Caco-2 (cell line): Measurements from ENCODE around the gene SPECC1L. TPM values are rescaled to one million over a fixed set of nuclear protein-coding genes. Genes with fewer than 3 reads are reported as not detected.

Source experiments
- BruUV-seq: library from RNA; stranded (reverse); fragments of 400-500 nt; replicated peaks from 2 replicates; lab custom pipeline; 2021; lab: Mats Ljungman, UMichigan
- CTCF ChIA-PET: fragments of 300-600 bp; sonication (Branson Sonifier 250); formaldehyde crosslinking; loops from one replicate; lab custom pipeline; 2022; ENCODE audit warnings: antibody characterized with exemption; lab: Charles Lee
- POLR2A ChIA-PET: fragments of 300-600 bp; sonication (Branson Sonifier 250); formaldehyde crosslinking; loops from one replicate; lab custom pipeline; 2022; ENCODE audit warnings: antibody characterized with exemption; lab: Charles Lee
- DNase-seq, 2 experiments: peaks; one replicate each; pipeline versions ENCODE4 v3.0.0 to v3.0.0-alpha.2; 2020 to 2022
- H3K27me3 ChIP-seq: replicated peaks from 2 replicates; pipeline ENCODE4 v1.6.0; 2011; ENCODE audit warnings: low read length; ENCODE audit not compliant: control insufficient read depth, insufficient read depth
- H3K36me3 ChIP-seq: 2 replicates; pipeline ENCODE4 v1.5.1; 2011; ENCODE audit warnings: low read length; ENCODE audit not compliant: control insufficient read depth, insufficient read depth
- H3K4me1 ChIP-seq: fragments of 250-450 bp; sonication (Bioruptor Pico); 2 replicates; pipeline ENCODE4 v1.5.1; 2020; ENCODE audit warnings: mild to moderate bottlenecking
- H3K4me3 ChIP-seq: 2 replicates; pipeline ENCODE4 v1.5.1; 2011; ENCODE audit warnings: low read depth, mild to moderate bottlenecking, control low read depth, low read length
- H3K9me3 ChIP-seq: fragments of 250-450 bp; sonication (Bioruptor Pico); 2 replicates; pipeline ENCODE4 v1.5.1; 2020; ENCODE audit warnings: mild to moderate bottlenecking, moderate library complexity
- H3K27ac Mint-ChIP-seq: one replicate; pipeline ENCODE4 v1.8.0; 2022; ENCODE audit warnings: mixed read lengths; ENCODE audit not compliant: unreplicated experiment
- H3K27me3 Mint-ChIP-seq: one replicate; pipeline ENCODE4 v1.8.0; 2022; ENCODE audit warnings: mixed read lengths; ENCODE audit not compliant: insufficient read depth, unreplicated experiment
- H3K36me3 Mint-ChIP-seq: one replicate; pipeline ENCODE4 v1.8.0; 2022; ENCODE audit warnings: mild to moderate bottlenecking, mixed read lengths; ENCODE audit not compliant: insufficient read depth, unreplicated experiment
- H3K4me1 Mint-ChIP-seq: one replicate; pipeline ENCODE4 v1.8.0; 2022; ENCODE audit warnings: low read depth, mixed read lengths; ENCODE audit not compliant: unreplicated experiment
- H3K4me3 Mint-ChIP-seq: one replicate; pipeline ENCODE4 v1.8.0; 2022; ENCODE audit warnings: mild to moderate bottlenecking, moderate library complexity, mixed read lengths; ENCODE audit not compliant: unreplicated experiment
- H3K9me3 Mint-ChIP-seq: one replicate; pipeline ENCODE4 v1.8.0; 2022; ENCODE audit warnings: mixed read lengths; ENCODE audit not compliant: unreplicated experiment
- CTCF ChIP-seq, 2 experiments: fragments of 200-600 bp in 1 of 2; IDR thresholded peaks; 1 replicate in 1 of 2; 2 replicates in 1 of 2; pipeline versions ENCODE4 v1.5.1 to v1.8.0; 2011 to 2022; ENCODE audit warnings: antibody characterized with exemption in 1 of 2, control low read depth in 1 of 2, inconsistent platforms in 1 of 2, low read depth in 1 of 2, low read length in 1 of 2, mild to moderate bottlenecking in 1 of 2, moderate library complexity in 1 of 2; ENCODE audit not compliant: insufficient read depth in 1 of 2, severe bottlenecking in 1 of 2, unreplicated experiment in 1 of 2
- intact Hi-C: fragments of 100-400 bp; cut with micrococcal nuclease; formaldehyde crosslinking; loops from one replicate; pipeline ENCODE4 v1.10.0; 2022; ENCODE audit not compliant: unreplicated experiment
- total RNA-seq: library from RNA; stranded (reverse); gene quantifications from 2 replicates; pipeline ENCODE4 v1.2.3, GENCODE V29; 2022

SPECC1L gene
- total RNA-seq, 1 experiment from 2014 or later = 72.8 TPM

GRCh38 chr22:24441406-24442351, 171.0 kb downstream of the SPECC1L start:
- DNase-seq = no peak
- ChIA-PET POLR2A (no interaction called here), CTCF (no interaction called here)
- Mint-ChIP-seq H3K4me3 (no peak overlapping the region), H3K27ac (no peak overlapping the region), H3K27me3 (no peaks in the 10 kb centered on the region), H3K4me1 (no peaks in the 10 kb centered on the region), H3K36me3 (peaks cover 13% of the 10 kb centered on the region), H3K9me3 (no peaks in the 10 kb centered on the region)
- Histone ChIP-seq H3K9me3 (no peaks in the 10 kb centered on the region), H3K36me3 (peaks cover 3% of the 10 kb centered on the region), H3K4me1 (no peaks in the 10 kb centered on the region), H3K4me3 (no peak overlapping the region), H3K27me3 (no peaks in the 10 kb centered on the region)
- TF ChIP-seq CTCF (IDR thresholded peaks at IDR 0.05; ENCODE audit: insufficient read depth in 1 of 2, low read depth in 1 of 2, low read length in 1 of 2, severe bottlenecking in 1 of 2, unreplicated experiment in 1 of 2) = no peak
- no TSS peak for BruUV-seq
- intact Hi-C loops = no loop called here

DNA sequence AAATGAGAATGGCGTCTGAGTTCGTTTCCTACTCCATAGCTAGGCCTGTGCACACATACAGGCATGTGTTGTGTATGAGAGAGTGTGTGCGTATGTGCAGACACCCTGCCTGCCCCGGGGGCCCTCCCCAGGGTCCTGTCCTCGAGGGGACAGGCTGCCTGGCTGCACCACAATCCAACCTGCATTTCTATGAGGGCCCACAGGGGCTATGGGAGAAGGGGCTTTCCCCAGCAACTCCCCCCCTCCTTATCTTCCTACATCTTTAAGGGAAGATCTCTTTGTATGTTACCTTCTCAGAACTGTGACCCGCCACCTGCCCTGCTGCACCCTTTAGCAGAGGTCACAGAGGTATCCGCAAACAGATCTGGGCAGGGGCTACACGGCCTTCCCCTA, 171.7 kb downstream of the SPECC1L start:
- Histone ChIP-seq H3K4me3 (no peak overlapping the region), H3K4me1 (no peaks in the 10 kb centered on the region), H3K9me3 (no peaks in the 10 kb centered on the region), H3K27me3 (no peaks in the 10 kb centered on the region), H3K36me3 (peaks cover 1% of the 10 kb centered on the region; the same call in 1 of the 2 replicates)
- intact Hi-C loops = no loop called here
- Mint-ChIP-seq H3K4me3 (no peak overlapping the region), H3K9me3 (no peaks in the 10 kb centered on the region), H3K36me3 (peaks cover 11% of the 10 kb centered on the region), H3K27ac (no peak overlapping the region), H3K4me1 (no peaks in the 10 kb centered on the region), H3K27me3 (no peaks in the 10 kb centered on the region)
- ChIA-PET CTCF (no interaction called here), POLR2A (no interaction called here)
- TF ChIP-seq CTCF (IDR thresholded peaks at IDR 0.05; ENCODE audit: insufficient read depth in 1 of 2, low read depth in 1 of 2, low read length in 1 of 2, severe bottlenecking in 1 of 2, unreplicated experiment in 1 of 2) = no peak
- BruUV-seq = no TSS peak
- no peak for DNase-seq

DNA sequence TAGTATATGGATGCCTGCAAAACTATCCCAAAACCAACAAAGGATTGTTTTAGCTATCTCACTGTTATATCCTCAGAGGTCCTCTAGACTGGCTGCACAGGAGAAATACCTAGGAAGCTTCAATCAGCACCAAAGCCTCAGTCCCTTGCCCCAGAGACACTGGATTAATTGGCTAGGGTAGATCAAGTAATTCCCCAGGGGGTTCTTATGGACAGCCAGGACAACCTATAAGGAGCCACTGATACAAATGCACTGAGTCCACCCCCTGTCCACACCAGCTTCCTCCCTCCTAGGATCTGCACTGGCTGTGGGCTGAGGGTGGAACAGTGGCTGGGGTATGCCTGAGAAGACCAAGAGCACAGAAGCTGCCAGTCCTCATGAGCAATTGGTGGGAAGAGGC, 173.0 kb downstream of the SPECC1L start:
- H3K9me3 Mint-ChIP-seq = no peaks in the 10 kb centered on the region
- no peak for TF ChIP-seq CTCF (IDR thresholded peaks at IDR 0.05; ENCODE audit: insufficient read depth in 1 of 2, low read depth in 1 of 2, low read length in 1 of 2, severe bottlenecking in 1 of 2, unreplicated experiment in 1 of 2)
- ChIA-PET POLR2A (no interaction called here), CTCF (interaction anchor here (0.6 kb wide), 1 partner anchor 13 kb away, joined by 4 read pairs; no protein-coding TSS in a partner anchor)
- Histone ChIP-seq H3K4me3 (no peak overlapping the region), H3K27me3 (no peaks in the 10 kb centered on the region), H3K36me3 (peaks cover 2% of the 10 kb centered on the region; the same call in 1 of the 2 replicates), H3K9me3 (no peaks in the 10 kb centered on the region), H3K4me1 (no peaks in the 10 kb centered on the region)
- no peak for DNase-seq
- H3K4me1 Mint-ChIP-seq = no peaks in the 10 kb centered on the region
- no peak overlapping the region for H3K27ac Mint-ChIP-seq
- no TSS peak for BruUV-seq
- no peaks in the 10 kb centered on the region for H3K27me3 Mint-ChIP-seq
- no peak overlapping the region for H3K4me3 Mint-ChIP-seq
- intact Hi-C loops = no loop called here
- H3K36me3 Mint-ChIP-seq = peaks cover 18% of the 10 kb centered on the region
